MM.1S (cell line): ENCODE measurements around the gene MGAT5.

ENCODE experiments used
- DNase-seq: peaks from one replicate; pipeline ENCODE4 v3.0.0-alpha.2; 2015
- H2AFZ ChIP-seq: fragments of 300-600 bp; sonication (generic); 2 replicates; pipeline ENCODE4 v1.6.0; 2016; ENCODE audit warnings: antibody characterized with exemption, low read length
- H3F3A ChIP-seq: fragments of 300-600 bp; sonication (generic); 2 replicates; pipeline ENCODE4 v1.6.1; 2016; ENCODE audit warnings: mild to moderate bottlenecking, antibody characterized with exemption, low read length, moderate library complexity, mixed read lengths; ENCODE audit not compliant: insufficient read depth
- H3K27ac ChIP-seq: fragments of 300-600 bp; sonication (generic); 2 replicates; pipeline ENCODE4 v1.5.1; 2016; ENCODE audit warnings: mild to moderate bottlenecking, low read length
- H3K27me3 ChIP-seq: fragments of 300-600 bp; sonication (generic); replicated peaks from 2 replicates; pipeline ENCODE4 v1.6.0; 2016; ENCODE audit warnings: low read length; ENCODE audit not compliant: insufficient read depth
- H3K36me3 ChIP-seq: fragments of 300-600 bp; sonication (generic); replicated peaks from 2 replicates; pipeline ENCODE4 v1.6.1; 2016; ENCODE audit warnings: mild to moderate bottlenecking, low read length, mixed read lengths; ENCODE audit not compliant: insufficient read depth
- H3K4me1 ChIP-seq: fragments of 300-600 bp; sonication (generic); 2 replicates; pipeline ENCODE4 v1.6.1; 2016; ENCODE audit warnings: low read length, mixed read lengths
- H3K4me2 ChIP-seq: fragments of 300-600 bp; sonication (generic); 2 replicates; pipeline ENCODE4 v1.6.0; 2016; ENCODE audit warnings: low read depth, low read length
- H3K4me3 ChIP-seq: fragments of 300-600 bp; sonication (generic); 2 replicates; pipeline ENCODE4 v1.5.1; 2016; ENCODE audit warnings: low read length, mixed read lengths
- H3K79me2 ChIP-seq: fragments of 300-600 bp; sonication (generic); 2 replicates; pipeline ENCODE4 v1.6.1; 2016; ENCODE audit warnings: mixed run types, low read length, mixed read lengths
- H3K9ac ChIP-seq: fragments of 300-600 bp; sonication (generic); 2 replicates; pipeline ENCODE4 v1.6.1; 2016; ENCODE audit warnings: low read length, mixed read lengths
- H3K9me2 ChIP-seq: fragments of 300-600 bp; sonication (generic); replicated peaks from 2 replicates; pipeline ENCODE4 v1.6.1; 2016; ENCODE audit warnings: mild to moderate bottlenecking, low read length, mixed read lengths; ENCODE audit not compliant: insufficient read depth
- H3K9me3 ChIP-seq: fragments of 300-600 bp; sonication (generic); replicated peaks from 2 replicates; pipeline ENCODE4 v1.6.1; 2016; ENCODE audit warnings: mild to moderate bottlenecking, low read length, mixed read lengths; ENCODE audit not compliant: insufficient read depth
- H4K20me1 ChIP-seq: fragments of 300-600 bp; sonication (generic); 2 replicates; pipeline ENCODE4 v1.6.1; 2016; ENCODE audit warnings: mild to moderate bottlenecking, low read length, moderate library complexity, mixed read lengths; ENCODE audit not compliant: insufficient read depth
- CTCF ChIP-seq: fragments of 300-600 bp; sonication (generic); IDR thresholded peaks from 2 replicates; pipeline ENCODE4 v1.5.1; 2016; ENCODE audit warnings: antibody characterized with exemption, low read length, mixed read lengths
- EZH2 ChIP-seq: fragments of 300-600 bp; sonication (generic); optimal IDR thresholded peaks from 2 replicates; pipeline ENCODE3; 2017; ENCODE audit warnings: low read depth, mild to moderate bottlenecking, antibody characterized with exemption, low read length, mixed read lengths
- EZH2phosphoT487 ChIP-seq: fragments of 300-600 bp; sonication (generic); IDR thresholded peaks from 2 replicates; pipeline ENCODE4 v1.6.1; 2018; ENCODE audit warnings: antibody characterized with exemption, low read length

The MGAT5 gene

GRCh38 chr2:134417968-134418582, 164.2 kb downstream of the MGAT5 start:
- no peak overlapping the region for H3K4me2 ChIP-seq
- no peaks in the 10 kb centered on the region for H3K9me3 ChIP-seq
- H4K20me1 ChIP-seq = no peaks in the 10 kb centered on the region
- DNase-seq = no peak
- H2AFZ ChIP-seq = no peak overlapping the region
- peaks cover 33% of the 10 kb centered on the region for H3K79me2 ChIP-seq
- no peak for TF ChIP-seq EZH2
- TF ChIP-seq CTCF = no peak
- TF ChIP-seq EZH2phosphoT487 = no peak
- H3K4me1 ChIP-seq = no peaks in the 10 kb centered on the region
- H3F3A ChIP-seq = no peaks in the 10 kb centered on the region
- no peaks in the 10 kb centered on the region for H3K9me2 ChIP-seq
- H3K36me3 ChIP-seq = peaks cover 4% of the 10 kb centered on the region; the same call in 1 of the 2 replicates
- no peaks in the 10 kb centered on the region for H3K27me3 ChIP-seq
- H3K4me3 ChIP-seq = no peak overlapping the region
- H3K9ac ChIP-seq = no peak overlapping the region
- H3K27ac ChIP-seq = no peak overlapping the region

- Histone ChIP-seq H2AFZ (no peak overlapping the region), H3K27ac (no peak overlapping the region), H3K27me3 (no peaks in the 10 kb centered on the region), H4K20me1 (no peaks in the 10 kb centered on the region), H3K4me1 (no peaks in the 10 kb centered on the region), H3K79me2 (peaks cover 12% of the 10 kb centered on the region), H3K36me3 (0 out of 2 replicates have a peak, but pooled peaks cover 5% of the 10 kb centered on the region), H3K9ac (no peak overlapping the region), H3K4me3 (no peak overlapping the region), H3K9me3 (no peaks in the 10 kb centered on the region), H3K9me2 (no peaks in the 10 kb centered on the region), H3F3A (no peaks in the 10 kb centered on the region), H3K4me2 (no peak overlapping the region)
- TF ChIP-seq EZH2phosphoT487 (no peak), CTCF (no peak), EZH2 (no peak)
- no peak for DNase-seq
Observed at GRCh38 chr2:134420259-134420658, 166.4 kb downstream of the MGAT5 start.

GRCh38 chr2:134420920-134421319, 167.0 kb downstream of the MGAT5 start:
- no peak overlapping the region for H3K4me3 ChIP-seq
- no peaks in the 10 kb centered on the region for H3K4me1 ChIP-seq
- peaks cover 5% of the 10 kb centered on the region for H3K79me2 ChIP-seq
- no peak overlapping the region for H3K9ac ChIP-seq
- no peaks in the 10 kb centered on the region for H3K9me2 ChIP-seq
- H3K36me3 ChIP-seq = 0 out of 2 replicates have a peak, but pooled peaks cover 5% of the 10 kb centered on the region
- DNase-seq = no peak
- no peak overlapping the region for H2AFZ ChIP-seq
- no peak overlapping the region for H3K4me2 ChIP-seq
- H4K20me1 ChIP-seq = no peaks in the 10 kb centered on the region
- H3K27me3 ChIP-seq = no peaks in the 10 kb centered on the region
- no peaks in the 10 kb centered on the region for H3K9me3 ChIP-seq
- TF ChIP-seq CTCF = no peak
- no peak for TF ChIP-seq EZH2phosphoT487
- no peak for TF ChIP-seq EZH2
- no peaks in the 10 kb centered on the region for H3F3A ChIP-seq
- H3K27ac ChIP-seq = no peak overlapping the region
